GM18873 (cell line): ENCODE measurements around the gene TRIM44.
"Not testable (repeated sequence)": the region's sequence is repeated elsewhere in the genome, so short reads cannot be mapped to it uniquely, and the experiment has no call there.

Experiments used
- ATAC-seq: cut with Tn5 transposase; IDR thresholded peaks from one replicate; pipeline ENCODE4 v1.9.1; 2021; ENCODE audit warnings: mild to moderate bottlenecking, moderate library complexity, moderate number of reproducible peaks; ENCODE audit not compliant: unreplicated experiment, low FRiP score

TRIM44 gene

DNA sequence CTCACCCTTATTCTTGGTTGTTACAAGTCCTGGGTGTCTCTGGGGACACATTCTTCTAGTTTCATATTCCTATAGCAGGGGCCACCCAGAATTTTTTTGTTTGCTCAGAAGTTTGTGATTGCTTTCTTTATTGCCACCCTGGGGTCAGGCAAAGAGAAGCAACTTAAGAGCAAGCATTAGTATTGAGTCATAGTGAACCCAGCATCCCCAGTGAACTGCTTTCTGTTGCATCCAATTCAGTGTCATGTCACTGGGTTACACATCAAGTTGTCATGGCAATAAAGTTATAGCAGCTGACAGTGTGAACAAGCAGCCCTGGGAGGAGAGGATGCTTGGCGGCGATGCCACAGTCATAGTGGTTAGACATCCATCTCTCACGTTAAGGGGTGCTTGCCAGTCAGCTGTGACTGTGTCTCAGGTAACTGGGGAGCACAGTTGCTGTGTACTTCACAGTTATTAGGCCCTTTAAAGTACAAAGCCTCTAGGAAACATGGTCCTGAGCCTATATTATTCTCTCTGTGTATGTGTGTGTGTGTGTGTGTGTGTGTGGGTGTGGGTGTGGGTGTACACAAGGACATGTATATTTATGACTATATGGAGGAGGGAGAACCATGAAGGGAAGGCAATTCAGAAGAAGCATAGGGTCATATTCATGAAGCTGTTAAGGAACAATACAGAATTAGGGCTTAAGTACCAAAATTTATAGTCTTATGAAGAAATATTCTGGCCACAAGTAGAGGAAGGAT is 52.5 kb downstream of the TRIM44 start:
- ATAC-seq, result peak; percentile 63

GRCh38 chr11:35715677-35716076 is 53.1 kb downstream of the TRIM44 start:
- ATAC-seq, result not testable (repeated sequence)

- ATAC-seq, result no peak
These were observed 54.5 kb downstream of the TRIM44 start for GRCh38 chr11:35717043-35717442.

DNA sequence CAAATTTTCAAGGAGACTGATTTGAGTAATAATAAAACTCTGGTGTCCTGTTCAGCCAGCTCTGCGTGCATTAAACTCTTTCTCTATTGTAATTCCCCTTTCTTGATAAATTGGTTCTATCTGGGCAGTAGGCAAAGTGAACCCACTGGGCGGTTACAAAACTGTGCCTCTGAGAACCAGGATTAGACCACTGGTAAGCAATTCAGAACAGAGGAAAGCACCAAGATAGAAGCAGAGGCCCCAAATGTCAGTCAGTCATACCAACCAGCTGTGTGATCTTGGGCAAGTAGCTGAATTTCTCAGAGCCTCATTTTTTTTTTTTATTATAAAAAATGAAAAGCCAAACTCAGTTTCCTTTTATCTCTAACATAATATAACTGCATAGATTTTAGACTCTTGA is 54.9 kb downstream of the TRIM44 start:
- no peak for ATAC-seq

GRCh38 chr11:35721651-35722282 is 59.2 kb downstream of the TRIM44 start:
- ATAC-seq, result peak; percentile 47

GRCh38 chr11:35722641-35723040 is 60.1 kb downstream of the TRIM44 start:
- ATAC-seq, result no peak

DNA sequence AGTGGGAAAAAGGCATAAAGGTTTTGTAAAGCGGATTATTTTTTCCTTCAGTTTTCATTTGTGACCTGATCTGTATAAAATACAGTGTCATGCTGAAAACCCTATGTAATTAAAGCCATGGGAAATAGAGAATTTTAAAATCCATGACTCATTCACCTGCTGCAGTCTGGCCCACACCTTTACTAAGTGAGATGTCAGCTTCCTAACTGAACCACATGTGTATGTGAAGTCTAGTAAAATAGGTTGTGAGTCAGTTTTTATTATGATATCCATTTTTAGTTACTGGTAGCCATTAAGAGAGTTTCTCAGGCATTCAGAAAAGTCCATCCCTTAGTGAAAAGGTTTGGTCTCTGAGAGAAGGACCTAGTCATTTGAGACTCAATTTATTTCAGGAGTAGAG is 60.9 kb downstream of the TRIM44 start:
- no peak for ATAC-seq

GRCh38 chr11:35723913-35724312 is 61.3 kb downstream of the TRIM44 start:
- ATAC-seq, result no peak

GRCh38 chr11:35725885-35726284 is 63.3 kb downstream of the TRIM44 start:
- no peak for ATAC-seq

DNA sequence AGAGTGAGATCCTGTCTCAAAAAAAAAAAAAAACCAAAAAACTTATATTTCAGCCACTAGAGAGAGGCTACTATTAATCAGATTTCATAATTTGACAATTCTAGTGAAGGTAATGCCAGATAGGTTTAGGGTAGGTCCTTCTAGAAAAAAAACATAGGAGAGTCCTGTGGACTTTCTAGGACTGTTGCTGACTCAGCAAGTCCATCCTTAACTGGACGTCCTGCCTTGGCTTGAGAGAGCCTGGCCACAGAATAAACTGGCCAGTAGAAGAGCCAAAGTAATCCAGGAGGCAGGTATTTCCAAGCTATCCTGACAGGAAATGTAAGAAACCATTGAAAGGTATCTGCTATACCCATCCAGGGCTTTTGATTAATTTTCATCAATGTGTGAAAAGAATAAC is 64.6 kb downstream of the TRIM44 start:
- ATAC-seq, result no peak

DNA sequence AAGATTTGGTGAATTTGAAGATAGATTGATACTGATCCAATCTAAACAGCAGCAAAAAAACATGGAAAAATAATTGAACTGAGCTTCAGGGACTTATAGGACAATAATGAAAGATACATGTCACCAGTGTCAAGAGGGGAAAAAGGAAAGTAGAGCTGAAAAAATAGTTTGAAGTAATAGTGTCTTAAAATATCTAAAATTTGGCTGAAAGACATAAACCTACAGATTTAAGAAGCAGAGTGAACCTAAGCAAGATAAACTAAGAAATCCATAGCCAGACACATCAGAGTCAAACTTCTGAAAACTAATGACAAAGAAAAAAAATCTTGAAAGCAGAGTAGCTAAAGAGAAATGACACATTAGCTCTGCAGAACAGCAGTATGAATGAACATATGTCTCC is 67.7 kb downstream of the TRIM44 start:
- ATAC-seq, result no peak

DNA sequence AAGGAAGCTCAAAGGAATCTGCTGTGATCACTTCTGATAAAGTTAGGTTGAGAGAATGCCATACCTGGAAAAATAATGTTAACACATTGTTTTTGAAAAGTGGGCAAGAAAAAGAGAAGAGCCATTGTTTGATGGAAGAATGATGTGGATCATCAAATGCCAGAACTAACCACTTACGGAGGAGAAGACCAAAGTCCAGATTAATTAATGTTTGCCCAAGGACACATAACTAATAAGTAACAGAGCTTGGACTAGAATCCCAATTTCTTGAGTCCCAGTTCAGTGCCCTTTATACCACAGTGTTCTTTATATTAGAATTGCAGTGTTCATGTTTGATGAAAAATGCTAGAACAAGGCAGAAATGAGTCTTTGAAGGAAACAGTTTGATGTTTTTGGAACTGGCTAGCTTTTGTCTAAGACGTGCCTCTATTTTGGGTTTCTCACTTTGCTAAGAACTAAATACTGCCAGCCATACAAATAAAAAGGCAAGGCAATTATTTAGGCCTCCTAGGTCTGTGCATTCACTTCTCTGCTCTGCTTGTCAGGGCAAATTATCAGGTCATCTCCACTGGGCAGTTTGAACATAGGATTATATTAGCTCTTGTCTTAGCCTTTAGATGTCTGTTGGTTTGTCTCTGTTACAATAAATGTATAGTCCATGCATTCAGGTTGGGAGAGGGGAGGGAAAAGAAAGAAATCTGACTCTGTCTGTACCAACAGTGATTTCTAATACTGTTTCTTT is 72.3 kb downstream of the TRIM44 start:
- no peak for ATAC-seq

- no peak for ATAC-seq
These were observed 72.8 kb downstream of the TRIM44 start for GRCh38 chr11:35735411-35735810.

GRCh38 chr11:35735903-35736302 is 73.3 kb downstream of the TRIM44 start:
- no peak for ATAC-seq

GRCh38 chr11:35736952-35737351 is 74.4 kb downstream of the TRIM44 start:
- ATAC-seq, result no peak

DNA sequence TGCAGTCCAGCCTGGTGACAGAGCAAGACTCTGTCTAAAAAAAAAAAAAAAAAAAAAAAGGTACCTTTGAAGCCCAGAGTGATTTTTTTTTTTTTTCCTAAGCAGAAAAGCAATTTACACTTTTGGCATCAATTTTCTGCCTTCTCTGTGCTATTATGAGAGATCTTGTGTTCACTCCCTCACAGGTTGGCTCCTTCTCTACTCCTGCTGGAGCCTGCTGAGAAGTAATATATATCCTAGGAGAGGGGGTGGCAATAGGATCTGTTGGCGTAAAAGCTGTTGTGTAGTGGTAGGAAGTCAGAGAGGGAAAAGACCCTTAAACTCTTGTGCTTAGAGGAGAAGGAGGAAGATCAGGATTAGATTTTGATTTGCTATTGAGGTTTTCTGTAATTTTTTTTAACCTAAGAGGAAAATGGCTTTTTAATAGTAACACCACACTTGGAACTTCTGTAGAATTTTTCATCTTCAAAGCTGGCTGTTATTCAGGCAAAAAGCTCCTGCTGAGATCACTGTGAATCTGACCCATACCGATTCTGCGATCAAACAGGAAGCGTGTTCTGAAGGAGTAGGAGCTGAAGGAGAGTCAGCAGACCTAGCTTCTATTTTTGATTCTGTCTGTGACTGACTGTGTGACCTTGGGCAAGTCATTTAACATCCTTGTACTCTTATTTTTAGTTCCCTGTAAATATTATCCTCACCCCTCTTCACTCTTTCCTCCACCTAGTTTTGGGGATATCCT is 77.7 kb downstream of the TRIM44 start:
- no peak for ATAC-seq

GRCh38 chr11:35742707-35743454 is 80.3 kb downstream of the TRIM44 start:
- no peak for ATAC-seq

GRCh38 chr11:35746356-35747153 is 84.0 kb downstream of the TRIM44 start:
- ATAC-seq, result no peak

DNA sequence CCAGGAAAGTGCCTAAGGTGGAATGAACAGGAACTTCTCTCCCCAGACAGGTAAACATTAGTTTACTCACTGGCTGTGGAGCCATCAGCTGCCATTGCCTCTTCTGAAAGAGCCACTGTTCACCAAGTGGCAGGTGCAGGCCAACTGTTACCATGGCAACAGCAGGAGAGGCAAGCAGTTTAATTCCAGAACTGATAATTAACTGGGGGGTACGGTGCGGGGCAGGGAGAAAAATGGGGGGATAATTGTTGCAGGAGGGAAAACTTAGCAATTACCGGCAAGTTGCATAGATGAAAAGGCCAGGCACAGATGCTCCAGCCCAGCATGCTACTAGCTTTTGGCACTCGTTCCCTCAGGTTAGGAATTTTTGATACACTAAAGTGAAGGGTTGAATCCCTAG is 85.1 kb downstream of the TRIM44 start:
- no peak for ATAC-seq
